HCT116 (cell line): ENCODE results near the gene CPT1B. TPM values are rescaled to one million over a fixed set of nuclear protein-coding genes. Genes with fewer than 3 reads are reported as not detected.

ENCODE experiments used
- ATAC-seq: fragments of 200-7000 bp; cut with Tn5 transposase; 2 replicates; pipeline ENCODE4 v1.9.1; 2020; ENCODE audit warnings: mild to moderate bottlenecking, moderate library complexity
- BruUV-seq: library from RNA; stranded (reverse); fragments of 400-500 nt; replicated peaks from 2 replicates; lab custom pipeline; 2021; lab: Mats Ljungman, UMichigan
- CTCF ChIA-PET: fragments of 300-600 bp; sonication (Branson Sonifier 250); formaldehyde crosslinking; loops from one replicate; lab custom pipeline; 2021; ENCODE audit warnings: antibody characterized with exemption; lab: Charles Lee
- POLR2A ChIA-PET: fragments of 300-600, 350-600 bp; sonication (Branson Sonifier 250); formaldehyde crosslinking; loops from one replicate; lab custom pipeline; 2021; ENCODE audit warnings: antibody characterized with exemption; lab: Charles Lee
- RAD21 ChIA-PET, 2 experiments: fragments of 300-600 bp; sonication (Branson Sonifier 250); formaldehyde crosslinking; loops; one replicate each; lab custom pipeline; 2023; ENCODE audit warnings: low total read pairs in 2 of 2; ENCODE audit not compliant: uncharacterized antibody in 2 of 2, unreplicated experiment in 2 of 2, low non-redundant PET in 1 of 2; lab: Charles Lee
- DNase-seq: peaks from one replicate; pipeline ENCODE4 v3.0.0-alpha.2; 2010; ENCODE audit warnings: low read depth, low spot score
- H2AFZ ChIP-seq: fragments of 200-600 bp; shearing (Covaris generic), sonication (generic); 2 replicates; pipeline ENCODE4 v1.6.1; 2017; ENCODE audit warnings: low read depth, mixed run types, mixed read lengths, antibody characterized with exemption, low read length; ENCODE audit not compliant: poor library complexity, severe bottlenecking
- H3K27ac ChIP-seq: 2 replicates; pipeline ENCODE4 v1.5.1; 2012; ENCODE audit warnings: low read depth, low read length
- H3K27me3 ChIP-seq: fragments of 200-600 bp; sonication (generic); 2 replicates; pipeline ENCODE4 v1.6.1; 2016; ENCODE audit warnings: mixed run types, low read length, mixed read lengths; ENCODE audit not compliant: insufficient read depth
- H3K36me3 ChIP-seq, 2 experiments: fragments of 200-500 bp in 1 of 2; fragments of 200-600 bp in 1 of 2; sonication (Bioruptor generic) in 1 of 2; sonication (generic) in 1 of 2; 2 replicates each; pipeline versions ENCODE4 v1.5.1 to v1.6.1; 2014 to 2016; ENCODE audit warnings: low read length in 2 of 2, inconsistent platforms in 1 of 2, mixed read lengths in 1 of 2, mixed run types in 1 of 2; ENCODE audit not compliant: insufficient read depth in 2 of 2, control insufficient read depth in 1 of 2
- H3K4me1 ChIP-seq, 2 experiments: fragments of 200-600 bp in 1 of 2; sonication (generic) in 1 of 2; 2 replicates each; pipeline versions ENCODE4 v1.5.1 to v1.6.1; 2012 to 2017; ENCODE audit warnings: low read length in 2 of 2, inconsistent platforms in 1 of 2, mild to moderate bottlenecking in 1 of 2, mixed read lengths in 1 of 2, mixed run types in 1 of 2, moderate library complexity in 1 of 2; ENCODE audit not compliant: insufficient read depth in 2 of 2, control insufficient read depth in 1 of 2
- H3K4me2 ChIP-seq: fragments of 200-600 bp; sonication (generic); 2 replicates; pipeline ENCODE4 v1.6.1; 2017; ENCODE audit warnings: mixed run types, low read length, mixed read lengths
- H3K4me3 ChIP-seq, 2 experiments: fragments of 200-600 bp in 1 of 2; sonication (generic) in 1 of 2; replicated peaks in 1 of 2; 2 replicates each; pipeline ENCODE4 v1.5.1; 2011 to 2016; ENCODE audit warnings: low read length in 2 of 2, control low read depth in 1 of 2, low read depth in 1 of 2, mild to moderate bottlenecking in 1 of 2, mixed read lengths in 1 of 2, mixed run types in 1 of 2
- H3K79me2 ChIP-seq: fragments of 200-600 bp; sonication (generic); 2 replicates; pipeline ENCODE4 v1.6.1; 2017; ENCODE audit warnings: mild to moderate bottlenecking, mixed run types, low read length, moderate library complexity, mixed read lengths; ENCODE audit not compliant: insufficient read depth
- H3K9ac ChIP-seq: fragments of 200-600 bp; sonication (generic); 2 replicates; pipeline ENCODE4 v1.6.1; 2016; ENCODE audit warnings: low read length, mixed read lengths
- H3K9me2 ChIP-seq: fragments of 200-600 bp; sonication (generic), shearing (Covaris generic); 2 replicates; pipeline ENCODE4 v1.6.1; 2017; ENCODE audit warnings: mixed run types, mild to moderate bottlenecking, moderate library complexity; ENCODE audit not compliant: insufficient read depth
- H3K9me3 ChIP-seq, 2 experiments: fragments of 200-500 bp in 1 of 2; fragments of 200-600 bp in 1 of 2; sonication (Bioruptor generic) in 1 of 2; sonication (generic) in 1 of 2; 2 replicates each; pipeline ENCODE4 v1.6.1; 2014 to 2017; ENCODE audit warnings: low read length in 2 of 2, mixed read lengths in 2 of 2, inconsistent platforms in 1 of 2, low read depth in 1 of 2, mild to moderate bottlenecking in 1 of 2, mixed run types in 1 of 2, moderate library complexity in 1 of 2; ENCODE audit not compliant: control insufficient read depth in 1 of 2, insufficient read depth in 1 of 2
- H4K20me1 ChIP-seq: fragments of 200-600 bp; sonication (generic), shearing (Covaris generic); 2 replicates; pipeline ENCODE4 v1.6.1; 2017; ENCODE audit warnings: mixed run types, mild to moderate bottlenecking, moderate library complexity; ENCODE audit not compliant: insufficient read depth
- EGR1 ChIP-seq: IDR thresholded peaks from 2 replicates; pipeline ENCODE4 v1.6.1; 2012; ENCODE audit warnings: low read depth
- ELF1 ChIP-seq: IDR thresholded peaks from 2 replicates; pipeline ENCODE4 v1.6.1; 2012; ENCODE audit warnings: low read depth, borderline replicate concordance
- EZH2phosphoT487 ChIP-seq: fragments of 200-600 bp; IDR thresholded peaks from 2 replicates; pipeline ENCODE4 v1.6.1; 2018; ENCODE audit warnings: antibody characterized with exemption, borderline replicate concordance
- FOSL1 ChIP-seq: IDR thresholded peaks from 2 replicates; pipeline ENCODE4 v1.6.1; 2012; ENCODE audit warnings: low read depth
- RAD21 ChIP-seq: IDR thresholded peaks from 2 replicates; pipeline ENCODE4 v1.6.1; 2012; ENCODE audit warnings: low read depth, mild to moderate bottlenecking
- REST ChIP-seq: IDR thresholded peaks from 2 replicates; pipeline ENCODE4 v1.6.1; 2012; ENCODE audit warnings: low read depth
- SIN3A ChIP-seq: IDR thresholded peaks from 2 replicates; pipeline ENCODE4 v1.6.1; 2012; ENCODE audit warnings: low read depth
- SRF ChIP-seq: IDR thresholded peaks from 2 replicates; pipeline ENCODE4 v1.6.1; 2012; ENCODE audit warnings: low read depth
- intact Hi-C: fragments of 100-400 bp; cut with micrococcal nuclease; formaldehyde crosslinking; loops from 2 replicates; pipeline ENCODE4 v1.10.0; 2022
- total RNA-seq: library from RNA; stranded (reverse); gene quantifications from one replicate; pipeline ENCODE4 v1.2.1, GENCODE V29; 2021; ENCODE audit not compliant: unreplicated experiment

Gene CPT1B
- total RNA-seq, 1 experiment from 2014 or later = 35.1 TPM

GRCh38 chr22:50573491-50574382 lies 4.5 kb downstream of the CPT1B start:
- POLR2A ChIA-PET = no interaction called here
- BruUV-seq = no TSS peak
- Histone ChIP-seq H3K4me1 (peaks cover 0 to 3% of the 10 kb centered on the region in 2 experiments; a peak in 1 of 4 replicates), H3K79me2 (no peaks in the 10 kb centered on the region), H3K4me3 (no peak overlapping the region), H4K20me1 (no peaks in the 10 kb centered on the region), H3K9me2 (no peaks in the 10 kb centered on the region), H3K4me2 (no peak overlapping the region), H3K9me3 (no peaks in the 10 kb centered on the region), H2AFZ (no peak overlapping the region), H3K27me3 (no peaks in the 10 kb centered on the region), H3K9ac (no peak overlapping the region)
- RAD21 ChIA-PET = no interaction called here
- intact Hi-C loops = no loop called here
- CTCF ChIA-PET = interaction anchor here (1.2 to 2.8 kb wide), 2 partner anchors 11 to 47 kb away, joined by 6 to 16 read pairs; partner anchors contain the start of gene SYCE3
- no peak for DNase-seq
- TF ChIP-seq REST (no peak), RAD21 (no peak), ELF1 (no peak), SRF (no peak), EGR1 (no peak), EZH2phosphoT487 (no peak), SIN3A (no peak), FOSL1 (no peak)
- TF ChIP-seq, all 23 proteins: peak for 0
- Histone ChIP-seq H3K27ac (no peak overlapping the region), H3K36me3 (peaks cover 0 to 5% of the 10 kb centered on the region in 2 experiments; a peak in 2 of 4 replicates)
- no peak for ATAC-seq
